Measurements from ENCODE around the gene GRHL1.

DNA sequence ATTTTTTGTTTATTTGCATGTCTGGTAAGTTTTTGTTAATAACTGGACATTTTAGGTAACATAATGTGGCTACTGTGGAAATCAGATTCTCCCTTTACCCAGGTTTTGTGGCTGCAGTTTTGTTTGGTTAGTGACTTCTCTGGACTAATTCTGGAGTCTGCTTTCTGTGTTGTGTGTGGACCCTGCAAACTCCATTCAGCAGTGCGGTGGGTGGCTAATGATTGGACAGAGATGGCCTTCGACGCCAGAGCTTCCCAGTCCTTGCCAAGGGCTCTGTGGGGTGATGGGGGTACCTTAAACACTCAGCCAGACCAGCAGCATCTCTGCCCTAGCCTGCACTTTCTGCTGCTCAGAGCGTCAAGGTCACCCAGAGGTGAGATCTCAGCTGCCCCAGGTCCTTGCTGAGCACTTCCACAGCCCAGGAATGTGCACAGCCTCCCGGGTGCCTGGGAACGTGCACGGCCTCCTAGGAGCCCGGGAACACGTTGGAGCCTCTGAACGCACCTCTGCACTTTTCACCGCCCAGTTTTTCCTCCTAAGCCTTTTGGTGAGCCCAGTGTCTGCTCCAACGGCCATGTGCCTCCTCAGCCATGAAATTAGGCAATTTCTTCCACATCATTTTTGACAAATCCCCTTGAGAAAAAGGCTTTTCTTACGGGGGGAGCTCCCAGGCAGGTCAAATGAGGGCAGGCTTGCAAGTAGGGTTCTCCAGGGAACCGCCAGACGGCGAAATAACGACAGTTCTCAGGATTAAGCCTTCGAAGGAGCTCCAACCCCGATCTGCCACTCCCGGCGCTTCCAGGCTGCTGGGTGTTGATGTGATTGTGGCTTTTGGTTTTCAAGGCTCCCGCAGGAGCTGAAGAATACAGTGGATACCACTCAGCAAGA lies 56.7 kb downstream of the GRHL1 start:
- no peak for TF ChIP-seq EZH2 (IDR thresholded peaks at IDR 0.05; ENCODE audit: insufficient read depth, poor library complexity, severe bottlenecking)
- TF ChIP-seq EZH2phosphoT487 (IDR thresholded peaks at IDR 0.05; ENCODE audit: insufficient read depth, low read depth), result no peak

Data from GM23248 (cell line).